GM21390 (cell line): ENCODE results near the gene ABHD12.
"Not testable (repeated sequence)": the region's sequence is repeated elsewhere in the genome, so short reads cannot be mapped to it uniquely, and the experiment has no call there.

Source experiments
- ATAC-seq: cut with Tn5 transposase; IDR thresholded peaks from one replicate; pipeline ENCODE4 v1.9.1; 2021; ENCODE audit not compliant: unreplicated experiment

ABHD12 gene

DNA sequence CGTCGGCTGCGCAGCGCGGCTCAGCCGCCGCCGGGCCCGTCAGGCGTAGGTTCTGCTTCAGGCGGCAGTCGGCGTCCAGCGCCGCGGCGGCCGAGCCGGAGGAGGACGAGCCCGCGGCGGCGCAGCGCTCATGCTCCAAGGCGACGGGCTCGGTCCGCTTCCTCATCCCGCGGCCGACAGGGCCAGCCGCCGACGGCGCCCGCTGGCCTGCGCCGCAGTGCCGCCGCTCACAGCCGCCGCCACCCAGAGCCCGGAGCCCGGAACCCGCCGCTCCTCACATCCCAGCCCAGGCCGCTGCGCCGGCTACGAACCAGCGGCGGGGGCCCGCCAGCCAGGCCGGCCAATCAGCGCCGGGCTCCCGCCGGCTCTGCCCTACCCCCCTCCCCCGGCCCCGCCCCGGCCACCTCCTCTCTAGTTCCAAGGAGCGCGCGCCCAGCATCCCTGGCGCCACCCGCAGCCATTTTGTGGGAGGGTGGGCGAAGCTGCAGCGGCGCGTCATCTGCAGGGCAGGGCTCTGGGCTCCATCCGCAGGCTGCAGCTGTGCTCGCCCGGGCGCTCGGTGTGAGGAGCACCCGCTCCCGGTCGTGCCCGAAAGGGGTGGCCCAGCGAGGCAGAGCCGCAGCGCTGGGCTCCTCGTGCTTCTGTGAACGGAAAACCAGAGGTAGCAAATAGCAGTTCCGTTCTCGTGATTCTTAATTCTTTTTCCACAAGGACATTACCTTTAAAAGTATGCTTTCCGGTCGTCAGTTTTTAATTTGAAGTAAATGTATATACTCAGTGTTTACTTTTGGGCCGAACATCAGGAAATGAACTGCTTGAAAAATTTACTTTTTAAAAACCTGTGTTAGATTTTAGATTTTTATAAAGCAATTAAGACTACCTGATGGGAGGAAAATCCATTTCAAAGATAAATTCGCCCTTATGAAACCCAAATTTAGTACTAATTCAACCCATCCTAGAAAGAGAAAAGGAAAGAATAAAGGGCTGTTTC lies at the start of gene ABHD12:
Gene ABHD12 (minus strand): TSS at position 298 of the 991 bp plus-strand sequence. CDS start 132 bp downstream, at position 166.
- peak; percentile 92 for ATAC-seq

GRCh38 chr20:25439328-25439727 lies 48.7 kb upstream of the ABHD12 start:
- ATAC-seq = no peak

DNA sequence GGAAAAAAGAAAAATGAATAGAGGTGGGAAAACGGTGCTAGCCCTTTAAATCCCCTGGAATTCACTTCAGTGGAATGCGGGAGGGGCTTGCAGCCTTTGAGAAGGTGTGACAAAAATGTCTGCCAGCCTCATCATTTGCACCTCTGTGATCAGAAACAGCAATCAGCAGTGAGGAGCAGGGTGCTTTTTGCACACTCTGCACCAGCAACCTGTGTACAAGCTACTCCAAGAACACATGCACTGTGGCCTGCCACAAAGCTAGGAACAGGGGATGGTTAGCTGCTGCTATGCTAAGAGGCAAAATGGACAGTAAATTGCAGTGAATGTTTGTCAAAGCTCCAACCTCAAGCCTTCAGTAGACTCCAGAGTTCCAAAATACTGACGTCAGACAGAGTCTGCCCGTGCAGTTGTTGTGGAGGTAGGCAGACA lies 46.5 kb upstream of the ABHD12 start:
- ATAC-seq = no peak

DNA sequence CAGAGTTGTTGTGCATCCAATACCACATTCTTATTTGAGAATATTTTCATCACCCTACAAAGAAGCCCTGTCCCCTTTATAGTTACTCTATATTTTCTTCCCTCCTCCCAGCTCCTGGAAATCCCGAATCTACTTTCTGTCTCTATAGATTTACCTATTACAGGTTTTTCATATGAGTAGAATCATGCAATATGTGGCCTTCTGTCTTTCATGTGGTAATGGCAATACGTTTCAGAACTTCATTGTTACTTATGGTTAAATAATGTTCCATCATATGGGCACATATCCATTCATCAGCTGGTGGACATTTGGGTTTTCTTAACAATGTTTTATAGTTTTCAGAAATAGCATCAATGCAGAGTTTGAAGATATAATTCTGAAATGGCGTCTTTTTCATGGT lies 33.9 kb upstream of the ABHD12 start:
- no peak for ATAC-seq

DNA sequence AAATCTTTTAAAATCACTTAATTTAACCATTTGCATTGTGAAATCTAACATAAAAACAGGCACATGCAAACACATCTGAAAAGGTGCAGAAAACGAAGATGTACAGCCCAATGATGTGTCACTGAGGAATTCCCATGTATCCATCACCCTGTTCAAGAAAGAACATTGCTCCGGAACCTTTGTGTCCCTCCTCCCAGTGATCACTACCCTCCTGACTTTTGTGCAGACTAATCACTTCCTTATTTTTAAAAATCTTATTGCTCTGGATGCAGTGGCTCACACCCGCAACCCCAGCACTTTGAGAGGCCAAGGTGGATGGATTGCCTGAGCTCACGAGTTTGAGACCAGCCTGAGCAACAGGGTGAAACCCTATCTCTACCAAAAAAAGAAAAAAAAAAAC lies 31.4 kb upstream of the ABHD12 start:
- no peak for ATAC-seq

DNA sequence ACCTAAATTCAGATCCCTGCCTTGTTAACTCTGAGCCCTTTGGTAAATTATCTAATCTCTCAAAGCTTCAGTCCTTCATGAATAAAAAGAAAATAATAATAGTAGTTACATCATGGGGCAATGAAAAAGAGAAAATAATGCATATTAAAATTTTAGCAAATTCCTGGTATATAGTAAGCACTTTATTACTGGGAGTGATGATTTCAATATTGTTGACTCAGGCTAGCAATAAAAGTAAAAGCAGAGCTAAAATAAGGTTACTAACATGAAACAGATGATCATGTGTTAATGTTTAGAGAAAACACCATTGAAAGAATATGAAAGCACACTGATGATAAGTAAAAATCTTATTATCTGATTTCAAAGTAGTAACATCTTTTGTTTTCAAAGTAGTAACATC lies 30.5 kb upstream of the ABHD12 start:
- no peak for ATAC-seq

GRCh38 chr20:25418776-25419175 lies 28.1 kb upstream of the ABHD12 start:
- ATAC-seq = no peak

GRCh38 chr20:25408890-25409289 lies 18.3 kb upstream of the ABHD12 start:
- no peak for ATAC-seq

DNA sequence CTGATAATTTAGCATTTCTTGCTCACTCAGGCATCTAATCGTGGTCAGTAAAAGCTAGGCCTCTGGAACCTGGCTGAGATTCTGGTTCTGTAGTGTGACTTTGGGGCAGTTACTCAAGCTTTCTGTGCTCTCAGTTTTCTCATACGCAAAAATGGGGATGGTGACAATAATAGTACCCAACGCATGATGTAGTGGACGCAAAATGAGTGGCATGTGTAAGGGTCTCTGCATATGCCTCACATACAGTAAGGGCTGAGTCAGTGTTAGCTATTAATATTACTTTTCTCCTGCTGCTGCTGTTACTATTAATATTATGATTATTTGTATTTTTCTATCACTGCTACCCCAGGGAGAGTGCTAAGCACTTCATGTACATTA lies 17.5 kb upstream of the ABHD12 start:
- no peak for ATAC-seq

- ATAC-seq = peak; percentile 93
Measured at GRCh38 chr20:25407311-25408169, 16.9 kb upstream of the ABHD12 start, which contains the start of gene GINS1. GINS1 (plus strand) TSS chr20:25407673; CDS start chr20:25407821, 148 bp downstream.

DNA sequence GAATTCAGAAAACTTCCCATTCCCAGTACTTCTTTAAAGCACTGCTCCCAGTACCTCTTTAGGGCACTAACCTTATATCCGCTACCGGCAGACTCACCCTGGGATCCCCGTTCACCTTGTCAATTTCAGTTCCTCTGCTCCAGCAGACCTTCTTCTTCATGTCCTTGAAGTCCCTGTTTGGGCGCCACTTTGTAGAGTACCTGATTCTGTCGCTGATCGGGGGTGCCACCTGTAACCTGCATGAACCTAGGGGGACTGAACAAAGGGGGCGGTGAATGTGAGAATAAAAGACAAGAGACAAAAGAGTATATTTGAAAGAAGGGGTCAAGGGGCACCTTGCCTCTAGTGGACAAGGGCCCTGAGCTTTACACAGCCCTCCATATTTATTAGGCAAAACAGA lies 11.9 kb upstream of the ABHD12 start:
- no peak for ATAC-seq

DNA sequence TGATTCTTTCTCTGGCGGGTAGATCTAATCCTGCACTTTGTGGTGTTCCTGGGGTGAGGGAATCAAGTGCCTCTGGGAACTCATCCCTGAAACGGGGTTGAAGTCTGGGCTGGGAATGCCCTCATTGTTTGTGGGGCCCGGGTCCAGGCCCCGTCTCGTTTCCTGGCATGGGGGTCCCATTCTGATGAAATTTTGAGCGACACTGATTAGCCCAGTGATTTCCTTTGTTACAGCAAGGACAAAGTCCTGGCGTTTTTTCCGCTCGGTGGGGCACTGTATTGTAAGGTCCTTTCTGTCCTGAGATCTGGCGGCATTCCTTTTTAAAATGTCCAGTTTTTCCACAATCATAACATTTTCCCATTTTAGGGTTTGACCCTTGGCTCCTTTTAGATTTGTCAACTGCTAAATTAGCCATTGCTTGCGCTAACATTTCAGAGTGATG lies 9.7 kb upstream of the ABHD12 start:
- not testable (repeated sequence) for ATAC-seq

DNA sequence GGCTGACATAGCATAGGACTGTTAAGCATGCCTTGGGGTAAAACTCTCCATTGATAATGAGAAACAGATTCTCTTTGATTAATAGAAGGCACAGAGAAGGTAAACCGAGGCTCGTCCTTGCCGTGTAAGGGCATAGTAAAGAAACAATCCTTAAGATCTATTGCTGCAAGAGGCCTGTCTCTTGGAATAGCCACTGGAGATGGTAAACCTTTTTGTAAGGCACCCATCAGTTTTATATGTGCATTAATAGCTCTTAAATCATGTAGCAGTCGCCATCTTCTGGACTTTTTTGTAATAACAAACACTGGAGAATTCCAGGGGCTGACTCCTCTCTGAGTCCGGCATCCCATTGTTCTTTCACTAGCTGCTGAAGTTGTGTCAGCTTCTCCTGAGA lies 8.4 kb upstream of the ABHD12 start:
- no peak for ATAC-seq

DNA sequence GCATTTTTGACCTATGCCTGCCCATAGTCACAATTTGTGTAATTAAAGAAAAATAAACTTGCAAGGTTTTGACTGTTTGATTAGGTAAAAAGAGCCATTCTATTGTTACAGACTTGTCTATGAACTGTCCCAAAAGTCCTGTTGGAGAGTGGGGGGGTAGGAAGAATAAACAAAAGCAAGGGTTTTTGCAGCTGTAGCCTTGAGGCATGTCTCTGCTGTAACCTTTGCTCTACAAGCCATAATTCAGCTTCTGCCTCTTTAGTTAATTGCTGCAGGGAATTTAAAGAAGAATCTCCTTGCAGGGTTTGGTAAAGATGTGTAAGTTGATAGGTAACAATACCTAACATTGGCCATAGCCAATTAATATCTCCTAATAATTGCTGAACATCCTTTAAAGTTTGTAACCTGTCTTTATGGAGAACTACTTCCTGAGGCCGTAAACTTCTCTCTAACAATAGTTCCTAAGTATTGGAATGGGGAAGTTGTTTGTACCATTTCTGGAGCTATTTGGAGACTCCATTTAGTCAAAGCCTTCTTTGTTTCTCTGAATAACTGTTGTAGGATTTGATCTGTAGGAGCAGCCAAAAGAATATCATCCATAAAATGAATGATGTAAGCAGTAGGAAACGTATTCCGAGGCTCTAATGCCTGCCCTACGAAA lies 7.9 kb upstream of the ABHD12 start:
- no peak for ATAC-seq

DNA sequence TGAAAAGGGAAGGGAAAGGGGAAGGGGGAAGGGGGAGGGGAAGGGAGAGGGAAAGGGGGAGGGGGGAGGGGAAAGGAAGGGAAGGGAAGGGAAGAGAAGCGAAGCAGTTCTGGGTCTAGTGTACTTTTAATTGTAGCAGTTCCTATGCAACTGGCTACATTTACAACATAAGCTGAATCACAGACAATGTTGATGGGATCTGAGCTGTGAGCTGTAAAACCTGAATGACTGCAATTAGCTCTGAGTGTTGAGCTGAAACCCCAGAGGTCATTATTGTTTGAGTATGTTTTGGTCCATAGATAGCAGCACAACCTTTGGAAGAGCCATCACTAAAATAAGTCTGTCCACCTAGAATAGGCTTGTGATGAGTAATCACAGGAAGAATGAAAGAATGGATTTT lies 7.2 kb upstream of the ABHD12 start:
- no peak for ATAC-seq

- ATAC-seq = no peak
Measured at GRCh38 chr20:25397096-25397495, 6.5 kb upstream of the ABHD12 start.

GRCh38 chr20:25394996-25395395 lies 4.4 kb upstream of the ABHD12 start:
- ATAC-seq = no peak

DNA sequence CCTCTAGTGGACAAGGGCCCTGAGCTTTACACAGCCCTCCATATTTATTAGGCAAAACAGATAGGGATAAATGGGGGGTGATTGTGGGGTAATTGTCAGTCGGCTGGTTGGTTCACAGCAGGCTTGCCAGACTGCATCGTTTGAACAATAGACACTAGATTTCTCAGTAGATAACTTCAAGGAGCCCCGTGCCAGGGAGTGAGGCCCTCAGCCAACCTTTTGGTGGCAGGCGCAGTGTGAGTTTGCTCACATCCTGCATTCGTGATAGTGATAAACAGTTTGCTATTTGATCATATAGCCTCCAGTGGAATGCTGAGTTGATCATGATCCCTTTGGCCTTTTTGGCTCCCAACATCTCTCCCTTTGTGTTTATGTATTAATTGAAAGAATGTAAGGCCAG lies 3.6 kb upstream of the ABHD12 start:
- ATAC-seq = no peak

GRCh38 chr20:25389858-25390537 lies 637 bp downstream of the ABHD12 start:
- ATAC-seq = peak; percentile 32

DNA sequence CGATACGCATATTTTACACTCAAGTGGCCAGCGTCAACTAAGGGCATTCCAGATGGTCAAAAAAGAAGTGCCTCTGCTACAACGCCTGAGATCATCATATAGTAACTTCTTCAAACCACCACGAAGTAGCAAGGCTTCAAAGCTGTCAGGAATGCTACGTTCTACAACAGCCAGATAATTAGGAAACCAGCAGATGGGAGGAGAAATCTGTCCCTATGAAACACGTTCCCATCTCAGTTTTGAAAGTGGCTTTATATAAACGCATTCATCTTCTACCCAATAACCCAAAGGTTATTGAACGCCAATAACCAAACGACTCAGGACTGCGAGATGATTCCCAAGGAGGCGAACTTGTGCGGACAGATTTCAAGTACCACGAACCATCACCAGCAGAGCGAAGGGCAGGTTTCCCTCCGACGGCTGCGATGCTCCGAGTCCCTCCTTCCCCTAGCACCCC lies 1.2 kb downstream of the ABHD12 start:
- no peak for ATAC-seq
